ENCODE data around the gene UBXN2A.
A peak's percentile ranks its signal among the peaks of the same experiment; 100 is the strongest.
"Not testable (repeated sequence)": the region's sequence is repeated elsewhere in the genome, so short reads cannot be mapped to it uniquely, and the experiment has no call there.

The UBXN2A gene

DNA sequence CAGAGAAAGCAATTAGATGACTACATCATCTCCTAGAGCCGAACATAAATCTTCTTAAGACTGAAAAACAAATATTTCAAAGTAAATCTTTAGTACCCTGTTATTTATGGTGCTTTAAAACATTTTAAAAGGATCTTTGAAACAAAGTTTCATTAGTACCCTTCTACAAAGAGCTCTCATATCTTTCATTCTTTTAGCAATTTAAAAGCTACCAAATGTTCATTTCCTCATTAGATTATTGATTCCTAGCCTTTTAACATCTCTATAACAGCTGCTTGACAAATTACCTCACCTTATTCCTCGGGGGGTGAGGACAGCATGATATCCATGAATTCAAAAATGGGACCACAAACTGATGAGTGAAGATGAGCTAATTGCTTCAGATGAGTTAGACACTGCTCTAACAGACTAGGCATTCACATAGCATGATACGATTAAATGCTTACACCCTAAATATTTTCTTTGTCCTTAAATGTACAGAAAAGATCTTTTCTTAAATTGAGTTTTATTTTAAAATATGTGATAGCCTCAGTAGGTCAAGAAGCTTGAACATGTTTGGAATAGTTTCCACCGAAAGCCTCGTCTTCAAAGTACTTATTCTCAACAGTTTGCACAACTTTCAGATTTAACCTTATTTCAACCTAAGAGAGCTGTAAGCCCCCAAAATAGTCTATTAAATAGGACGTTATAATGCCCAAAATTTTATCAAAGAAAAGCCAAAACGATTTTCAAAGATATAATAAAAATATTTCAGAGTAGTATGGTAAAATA, 15.5 kb upstream of the UBXN2A start:
- peak overlapping the region; percentile 90 for H3K4me3 ChIP-seq
- in situ Hi-C loops (cut with MboI; ENCODE audit: low sequenced_read_pairs), result loop anchor here (10.0 kb wide), 1 partner anchor 160 kb away; the partner anchor contains the start of gene TP53I3
- DNase-seq (ENCODE audit: low spot score in 2 of 2), result no peak
- no peaks in the 10 kb centered on the region for H3K27me3 ChIP-seq (ENCODE audit: low read depth)
- H3K4me1 ChIP-seq, result peaks cover 20% of the 10 kb centered on the region
- H3K36me3 ChIP-seq (replicated peaks), result no peaks in the 10 kb centered on the region
- no peaks in the 10 kb centered on the region for H3K9me3 ChIP-seq

DNA sequence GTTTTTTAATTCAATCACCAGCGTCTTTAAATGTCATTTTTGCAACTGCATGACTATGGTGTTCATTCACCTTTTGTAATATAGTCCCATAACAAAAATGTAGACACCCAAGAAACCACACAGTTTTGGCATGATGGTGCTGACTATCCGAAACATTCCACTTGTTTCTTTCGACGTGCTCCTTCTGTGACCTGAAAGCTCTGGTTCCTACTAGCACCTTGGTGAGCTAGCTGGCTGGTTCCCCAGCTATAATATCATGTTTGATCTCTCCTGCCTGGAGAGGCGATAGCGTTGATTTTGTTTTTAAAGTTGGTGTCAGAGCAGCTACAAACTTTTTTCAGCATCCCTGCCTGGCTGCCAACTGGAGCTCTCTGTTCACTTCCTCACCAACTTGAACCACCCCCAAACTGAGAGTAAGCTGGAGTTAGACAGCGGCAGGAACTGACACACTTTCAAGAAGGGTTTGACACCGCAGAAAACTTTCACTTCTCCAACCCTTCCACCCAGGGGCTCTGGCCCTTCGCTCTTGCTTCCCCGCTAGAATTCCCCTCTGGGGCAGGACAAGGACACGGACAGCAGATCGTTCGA, 14.5 kb upstream of the UBXN2A start:
- DNase-seq (ENCODE audit: low spot score in 2 of 2), result peak; percentile 43 to 47
- Histone ChIP-seq H3K27me3 (ENCODE audit: low read depth) (no peaks in the 10 kb centered on the region), H3K9me3 (no peaks in the 10 kb centered on the region), H3K4me3 (peak overlapping the region; percentile 90), H3K36me3 (replicated peaks) (no peaks in the 10 kb centered on the region; the same call in 1 of the 2 replicates), H3K4me1 (peaks cover 17% of the 10 kb centered on the region)
- in situ Hi-C loops (cut with MboI; ENCODE audit: low sequenced_read_pairs), result loop anchor here (10.0 kb wide), 1 partner anchor 159 kb away; the partner anchor contains the start of gene TP53I3

- in situ Hi-C loops (cut with MboI; ENCODE audit: low sequenced_read_pairs), result loop anchor here (10.0 kb wide), 1 partner anchor 158 kb away; the partner anchor contains the start of gene TP53I3
- H3K36me3 ChIP-seq (replicated peaks), result no peaks in the 10 kb centered on the region; the same call in 1 of the 2 replicates
- peaks cover 16% of the 10 kb centered on the region for H3K4me1 ChIP-seq
- no peaks in the 10 kb centered on the region for H3K27me3 ChIP-seq (ENCODE audit: low read depth)
- H3K9me3 ChIP-seq, result no peaks in the 10 kb centered on the region
- H3K4me3 ChIP-seq, result peak overlapping the region; percentile 90
- DNase-seq (ENCODE audit: low spot score in 2 of 2), result peak in 1 of 2 experiments; percentile 53
These were observed 13.9 kb upstream of the UBXN2A start for GRCh38 chr2:23926290-23926749.

DNA sequence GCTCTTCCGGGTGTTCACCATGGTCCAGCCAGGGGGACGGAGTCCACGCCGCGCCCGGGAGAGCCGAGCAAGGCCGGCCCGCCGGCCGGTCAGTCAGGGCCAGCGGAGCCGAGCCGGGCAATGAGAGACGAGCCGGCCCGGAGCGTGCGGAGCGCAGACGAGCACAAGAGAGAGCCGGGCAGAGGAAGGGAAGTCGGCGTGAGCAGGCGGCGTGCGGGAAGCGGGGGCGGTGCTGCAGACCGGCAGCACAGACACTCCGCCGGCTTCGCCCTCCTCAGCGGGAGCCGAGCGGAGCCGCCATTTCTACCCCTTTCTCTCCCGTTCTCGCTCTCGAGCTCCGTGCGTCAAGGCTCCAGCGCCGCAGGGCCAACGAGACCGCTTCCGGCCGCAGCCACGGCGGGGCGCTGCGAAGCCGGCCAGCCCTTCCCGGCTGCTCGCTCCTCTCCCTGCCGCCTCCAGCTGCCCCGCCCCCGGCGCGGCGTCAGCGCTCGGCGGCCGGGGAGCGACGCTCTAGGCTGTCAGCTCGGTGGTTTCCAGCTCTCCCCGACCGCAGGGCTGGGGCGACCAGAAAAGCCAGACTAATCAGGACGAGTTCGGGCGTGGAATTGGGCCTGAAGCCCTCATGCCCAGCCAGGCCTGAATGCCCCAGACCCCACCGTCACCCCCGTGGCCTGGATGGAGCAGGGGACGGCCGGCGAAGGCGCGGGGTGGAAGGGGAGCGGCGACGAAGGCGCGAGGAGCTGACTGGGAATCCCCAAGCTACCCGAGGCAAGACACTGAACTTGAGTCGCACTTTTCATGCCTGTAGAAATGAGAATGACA, 13.3 kb upstream of the UBXN2A start, which contains the start of gene ATAD2B:
ATAD2B (minus strand) TSS at position 374 of the 822 bp plus-strand sequence; CDS start at position 21, 353 bp downstream.
- DNase-seq (ENCODE audit: low spot score in 2 of 2), result peak; percentile 89 to 94
- in situ Hi-C loops (cut with MboI; ENCODE audit: low sequenced_read_pairs), result loop anchor here (10.0 kb wide), 1 partner anchor 158 kb away; the partner anchor contains the start of gene TP53I3
- no peaks in the 10 kb centered on the region; the same call in 1 of the 2 replicates for H3K36me3 ChIP-seq (replicated peaks)
- H3K9me3 ChIP-seq, result no peaks in the 10 kb centered on the region
- no peaks in the 10 kb centered on the region for H3K27me3 ChIP-seq (ENCODE audit: low read depth)
- H3K4me3 ChIP-seq, result peak within 1 kb of the TSS; percentile 90
- H3K4me1 ChIP-seq, result peaks cover 10% of the 10 kb centered on the region

GRCh38 chr2:23934259-23934658, 6.0 kb upstream of the UBXN2A start:
- H3K36me3 ChIP-seq (replicated peaks), result no peaks in the 10 kb centered on the region; the same call in 1 of the 2 replicates
- H3K4me1 ChIP-seq, result peaks cover 2% of the 10 kb centered on the region; the same call in 1 of the 2 replicates
- H3K9me3 ChIP-seq, result no peaks in the 10 kb centered on the region
- H3K4me3 ChIP-seq, result no peak overlapping the region
- no peak for DNase-seq (ENCODE audit: low spot score in 2 of 2)
- in situ Hi-C loops (cut with MboI; ENCODE audit: low sequenced_read_pairs), result no loop called here
- no peaks in the 10 kb centered on the region for H3K27me3 ChIP-seq (ENCODE audit: low read depth)

DNA sequence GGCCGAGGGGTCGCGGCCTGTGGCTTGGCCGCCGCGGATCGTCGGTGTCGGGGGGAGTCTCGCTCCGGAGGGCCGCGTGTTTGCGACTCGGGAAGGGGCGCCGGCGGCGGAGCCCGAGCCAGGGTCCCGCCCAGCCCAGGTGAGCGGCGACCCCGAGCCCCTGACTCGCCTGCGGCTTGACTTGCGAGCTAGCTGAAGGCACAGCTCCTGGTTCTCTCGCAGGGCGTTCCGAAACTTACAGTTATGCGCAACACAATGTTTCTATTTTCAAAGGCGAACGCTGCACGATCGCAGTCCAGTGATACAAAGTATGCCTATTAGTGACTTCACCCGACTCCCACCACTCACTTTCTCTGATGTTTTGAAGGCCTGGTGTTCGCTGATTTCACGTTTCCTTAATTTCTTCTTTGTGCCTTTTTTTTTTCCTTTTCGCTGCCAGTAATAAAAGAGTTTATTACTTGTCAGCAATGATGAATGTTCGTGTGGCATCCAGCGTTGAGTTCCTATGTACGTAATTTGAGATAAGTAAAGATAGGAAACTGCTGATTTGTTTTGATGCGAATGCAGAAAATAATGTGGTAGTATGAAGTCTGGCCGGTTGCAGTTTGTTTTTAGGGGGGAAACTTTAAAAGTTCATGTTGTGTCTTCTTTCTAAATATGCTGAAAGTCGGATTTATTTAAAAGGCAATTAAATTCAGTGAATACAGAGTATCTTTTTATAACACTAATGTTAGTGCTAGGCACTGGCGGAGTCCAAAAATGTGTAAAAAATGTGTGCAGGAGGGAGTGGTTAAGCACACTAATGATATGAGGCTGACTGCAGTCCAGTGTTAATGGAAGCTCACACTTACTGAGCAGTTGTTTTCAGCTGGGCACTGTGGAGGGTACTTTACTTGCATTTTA, 706 bp downstream of the UBXN2A start:
- peak; percentile 61 to 63 for DNase-seq (ENCODE audit: low spot score in 2 of 2)
- peak overlapping the region; percentile 70 for H3K4me3 ChIP-seq
- in situ Hi-C loops (cut with MboI; ENCODE audit: low sequenced_read_pairs), result no loop called here
- H3K9me3 ChIP-seq, result no peaks in the 10 kb centered on the region
- no peaks in the 10 kb centered on the region for H3K27me3 ChIP-seq (ENCODE audit: low read depth)
- peaks cover 13% of the 10 kb centered on the region for H3K4me1 ChIP-seq
- H3K36me3 ChIP-seq (replicated peaks), result no peaks in the 10 kb centered on the region

- no peak for DNase-seq (ENCODE audit: low spot score in 2 of 2)
- H3K4me1 ChIP-seq, result peaks cover 13% of the 10 kb centered on the region
- peak overlapping the region; percentile 70 for H3K4me3 ChIP-seq
- in situ Hi-C loops (cut with MboI; ENCODE audit: low sequenced_read_pairs), result no loop called here
- no peaks in the 10 kb centered on the region for H3K9me3 ChIP-seq
- H3K36me3 ChIP-seq (replicated peaks), result no peaks in the 10 kb centered on the region
- no peaks in the 10 kb centered on the region for H3K27me3 ChIP-seq (ENCODE audit: low read depth)
These were observed 1.4 kb downstream of the UBXN2A start for GRCh38 chr2:23941644-23942043.

DNA sequence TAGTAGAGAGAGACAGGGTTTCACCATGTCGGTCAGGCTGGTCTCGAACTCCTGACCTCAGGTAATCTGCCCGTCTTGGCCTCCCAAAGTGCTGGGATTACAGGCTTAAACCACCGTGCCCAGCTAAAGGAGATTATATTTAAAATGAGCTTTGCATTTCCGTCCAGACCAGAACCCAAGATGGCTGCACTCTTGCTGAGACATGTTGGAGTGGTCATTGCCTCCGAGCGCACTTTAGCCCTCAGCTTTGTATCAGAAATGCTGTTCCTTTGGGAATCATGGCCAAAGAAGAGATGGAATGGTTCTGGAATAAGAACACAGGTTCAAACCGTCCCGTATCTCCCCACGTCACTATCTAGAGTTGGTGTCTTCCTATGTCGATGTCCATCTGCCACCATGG, 3.4 kb downstream of the UBXN2A start:
- in situ Hi-C loops (cut with MboI; ENCODE audit: low sequenced_read_pairs), result no loop called here
- Histone ChIP-seq H3K9me3 (no peaks in the 10 kb centered on the region), H3K4me3 (no peak overlapping the region), H3K4me1 (peaks cover 13% of the 10 kb centered on the region), H3K27me3 (ENCODE audit: low read depth) (no peaks in the 10 kb centered on the region), H3K36me3 (replicated peaks) (peaks cover 3% of the 10 kb centered on the region)
- DNase-seq (ENCODE audit: low spot score in 2 of 2), result no peak

DNA sequence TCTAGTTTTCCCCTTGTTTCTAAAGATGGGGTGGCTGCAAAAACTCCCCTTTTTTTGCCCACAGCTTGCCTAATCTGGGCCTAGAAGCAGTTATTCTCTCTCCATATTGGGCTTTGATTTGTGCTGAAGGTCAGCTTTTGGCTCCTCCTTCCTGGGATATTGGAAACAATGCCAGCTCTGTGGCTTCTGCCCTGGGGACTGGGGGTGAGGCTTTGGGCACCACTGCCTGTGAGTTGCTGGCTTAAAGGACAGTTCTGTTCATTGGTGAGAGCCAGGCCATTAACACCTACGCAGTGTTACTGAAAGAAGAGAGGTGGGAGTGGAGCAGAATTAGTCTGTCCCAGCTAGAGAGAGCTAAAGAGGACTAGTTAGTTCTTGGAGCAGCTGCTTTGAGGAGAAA, 4.3 kb downstream of the UBXN2A start:
- peaks cover 3% of the 10 kb centered on the region for H3K36me3 ChIP-seq (replicated peaks)
- H3K4me1 ChIP-seq, result peaks cover 8% of the 10 kb centered on the region
- H3K9me3 ChIP-seq, result no peaks in the 10 kb centered on the region
- H3K4me3 ChIP-seq, result no peak overlapping the region
- in situ Hi-C loops (cut with MboI; ENCODE audit: low sequenced_read_pairs), result no loop called here
- no peaks in the 10 kb centered on the region for H3K27me3 ChIP-seq (ENCODE audit: low read depth)
- no peak for DNase-seq (ENCODE audit: low spot score in 2 of 2)

DNA sequence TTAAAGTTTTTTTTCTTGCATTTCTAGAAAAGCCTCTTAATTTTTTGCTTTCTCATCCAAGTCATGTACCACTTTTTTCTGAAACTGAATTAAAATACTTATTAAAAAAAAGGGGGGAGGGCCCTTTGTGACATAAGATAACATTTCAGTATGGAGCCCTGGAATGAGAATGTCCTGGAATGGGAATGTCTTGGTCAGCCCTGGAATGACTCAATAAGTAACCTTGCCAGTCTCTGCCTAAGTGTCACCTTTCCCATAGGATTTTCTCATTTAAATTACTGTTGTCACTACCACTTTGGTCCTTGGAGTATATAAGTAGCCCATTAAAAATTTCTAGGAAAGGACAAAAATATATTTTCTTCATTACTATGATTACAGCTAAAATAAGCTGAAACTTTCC, 4.7 kb downstream of the UBXN2A start:
- Histone ChIP-seq H3K4me1 (peaks cover 4% of the 10 kb centered on the region), H3K27me3 (ENCODE audit: low read depth) (no peaks in the 10 kb centered on the region), H3K36me3 (replicated peaks) (peaks cover 3% of the 10 kb centered on the region), H3K9me3 (no peaks in the 10 kb centered on the region), H3K4me3 (no peak overlapping the region)
- in situ Hi-C loops (cut with MboI; ENCODE audit: low sequenced_read_pairs), result no loop called here
- DNase-seq (ENCODE audit: low spot score in 2 of 2), result no peak

DNA sequence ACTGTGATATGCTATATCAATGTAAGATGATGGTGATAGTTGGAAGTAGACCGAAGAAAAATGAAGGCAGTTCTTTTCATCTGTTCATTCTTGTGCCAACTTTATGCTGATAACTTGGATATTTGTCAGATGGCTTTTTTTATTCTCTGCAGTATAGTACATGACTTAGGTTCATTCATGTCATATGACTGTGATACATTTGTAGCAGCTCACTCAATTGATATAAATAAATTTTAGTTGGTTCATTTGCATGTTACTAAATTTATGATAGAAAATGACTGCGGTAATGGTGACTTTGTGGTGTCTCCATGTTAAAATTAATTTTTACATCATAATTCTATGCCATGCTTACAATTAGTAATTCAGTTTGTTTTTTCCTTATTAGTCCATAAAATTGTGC, 7.1 kb downstream of the UBXN2A start:
- H3K4me3 ChIP-seq, result no peak overlapping the region
- peaks cover 3% of the 10 kb centered on the region for H3K36me3 ChIP-seq (replicated peaks)
- no peaks in the 10 kb centered on the region; the same call in 1 of the 2 replicates for H3K4me1 ChIP-seq
- in situ Hi-C loops (cut with MboI; ENCODE audit: low sequenced_read_pairs), result no loop called here
- no peaks in the 10 kb centered on the region for H3K27me3 ChIP-seq (ENCODE audit: low read depth)
- no peaks in the 10 kb centered on the region for H3K9me3 ChIP-seq
- no peak for DNase-seq (ENCODE audit: low spot score in 2 of 2)

GRCh38 chr2:23952558-23952957, 12.3 kb downstream of the UBXN2A start:
- H3K36me3 ChIP-seq (replicated peaks); H3K4me1 ChIP-seq; DNase-seq (ENCODE audit: low spot score in 2 of 2); H3K9me3 ChIP-seq; H3K4me3 ChIP-seq; in situ Hi-C loops (cut with MboI; ENCODE audit: low sequenced_read_pairs); H3K27me3 ChIP-seq (ENCODE audit: low read depth): not testable (repeated sequence)

Measured in HAP-1 (cell line).